Central memory CD8-positive, alpha-beta T cell (primary cell): ENCODE data around the gene NUP188.

Experiments used
- ATAC-seq: fragments of 150-1000 bp; cut with Tn5 transposase; replicated peaks from 2 replicates; pipeline ENCODE4 v1.10.0; 2022; ENCODE audit warnings: mild to moderate bottlenecking, moderate FRiP score, moderate number of reproducible peaks; ENCODE audit not compliant: poor library complexity, severe bottlenecking; ENCODE audit errors: extremely low read depth
- DNase-seq, 2 donors: peaks; one replicate each; pipeline ENCODE4 v3.0.0; 2021; ENCODE audit warnings: low spot score in 2 of 2
- H3K27ac Mint-ChIP-seq: one replicate; pipeline ENCODE4 v1.8.0; 2022; ENCODE audit warnings: low read depth, mild to moderate bottlenecking, moderate library complexity, mixed read lengths
- H3K27me3 Mint-ChIP-seq: one replicate; pipeline ENCODE4 v1.8.0; 2022; ENCODE audit warnings: mixed read lengths
- H3K36me3 Mint-ChIP-seq: one replicate; pipeline ENCODE4 v1.8.0; 2022; ENCODE audit warnings: mild to moderate bottlenecking, moderate library complexity, mixed read lengths; ENCODE audit not compliant: insufficient read depth
- H3K4me1 Mint-ChIP-seq: one replicate; pipeline ENCODE4 v1.8.0; 2022; ENCODE audit warnings: mixed read lengths
- H3K4me3 Mint-ChIP-seq: one replicate; pipeline ENCODE4 v1.8.0; 2022; ENCODE audit warnings: mild to moderate bottlenecking, moderate library complexity, mixed read lengths
- H3K9me3 Mint-ChIP-seq: one replicate; pipeline ENCODE4 v1.8.0; 2022; ENCODE audit warnings: mixed read lengths

The NUP188 gene

GRCh38 chr9:128947527-128948301 is at the start of gene NUP188, which contains the start of gene DOLK:
Gene NUP188 (plus strand): TSS chr9:128947699. CDS start chr9:128947720, 21 bp downstream.
Gene DOLK (minus strand): TSS chr9:128947603. CDS start chr9:128947303, 300 bp downstream.
- H3K9me3 Mint-ChIP-seq: no peaks in the 10 kb centered on the region
- ATAC-seq: peak; percentile 90
- peak; percentile 98 to 100 for DNase-seq
- peaks cover 30% of the 10 kb centered on the region for H3K4me1 Mint-ChIP-seq
- H3K27me3 Mint-ChIP-seq: no peaks in the 10 kb centered on the region
- peak within 1 kb of the TSS; percentile 95 for H3K27ac Mint-ChIP-seq
- H3K4me3 Mint-ChIP-seq: peak within 1 kb of the TSS; percentile 100
- peaks cover 38% of the 10 kb centered on the region for H3K36me3 Mint-ChIP-seq

GRCh38 chr9:128898382-128898781 is 49.1 kb upstream of the NUP188 start:
- Mint-ChIP-seq H3K36me3 (peaks cover 28% of the 10 kb centered on the region), H3K9me3 (no peaks in the 10 kb centered on the region), H3K4me3 (peak overlapping the region; percentile 59), H3K4me1 (peaks cover 67% of the 10 kb centered on the region), H3K27me3 (no peaks in the 10 kb centered on the region), H3K27ac (peak overlapping the region; percentile 86)
- ATAC-seq: no peak
- DNase-seq: no peak

- Mint-ChIP-seq H3K4me3 (peak overlapping the region; percentile 59), H3K36me3 (peaks cover 27% of the 10 kb centered on the region), H3K27ac (peak overlapping the region; percentile 86), H3K4me1 (peaks cover 65% of the 10 kb centered on the region), H3K27me3 (no peaks in the 10 kb centered on the region), H3K9me3 (no peaks in the 10 kb centered on the region)
- ATAC-seq: no peak
- no peak for DNase-seq
Measured at GRCh38 chr9:128898845-128899565, 48.5 kb upstream of the NUP188 start.

- H3K9me3 Mint-ChIP-seq: no peaks in the 10 kb centered on the region
- H3K36me3 Mint-ChIP-seq: peaks cover 28% of the 10 kb centered on the region
- peaks cover 62% of the 10 kb centered on the region for H3K4me1 Mint-ChIP-seq
- peak overlapping the region; percentile 33 for H3K27ac Mint-ChIP-seq
- DNase-seq (no peak), ATAC-seq (no peak)
- H3K4me3 Mint-ChIP-seq: peak overlapping the region; percentile 59
- H3K27me3 Mint-ChIP-seq: no peaks in the 10 kb centered on the region
Measured at GRCh38 chr9:128899566-128900322, 47.8 kb upstream of the NUP188 start.

- Mint-ChIP-seq H3K27ac (peak overlapping the region; percentile 96), H3K27me3 (no peaks in the 10 kb centered on the region), H3K4me3 (no peak overlapping the region), H3K36me3 (peaks cover 23% of the 10 kb centered on the region), H3K9me3 (no peaks in the 10 kb centered on the region), H3K4me1 (peaks cover 48% of the 10 kb centered on the region)
- no peak for ATAC-seq
- DNase-seq: no peak
Measured at GRCh38 chr9:128901379-128901778, 46.1 kb upstream of the NUP188 start.

- Mint-ChIP-seq H3K9me3 (no peaks in the 10 kb centered on the region), H3K27me3 (no peaks in the 10 kb centered on the region), H3K36me3 (peaks cover 23% of the 10 kb centered on the region), H3K4me1 (peaks cover 44% of the 10 kb centered on the region), H3K4me3 (peak overlapping the region; percentile 69), H3K27ac (peak overlapping the region; percentile 96)
- no peak for ATAC-seq
- no peak for DNase-seq
Measured at GRCh38 chr9:128901822-128902221, 45.7 kb upstream of the NUP188 start.

GRCh38 chr9:128902351-128903078 is 45.0 kb upstream of the NUP188 start:
- no peaks in the 10 kb centered on the region for H3K9me3 Mint-ChIP-seq
- H3K36me3 Mint-ChIP-seq: peaks cover 24% of the 10 kb centered on the region
- H3K27ac Mint-ChIP-seq: peak overlapping the region; percentile 96
- H3K4me3 Mint-ChIP-seq: peak overlapping the region; percentile 69
- H3K27me3 Mint-ChIP-seq: no peaks in the 10 kb centered on the region
- H3K4me1 Mint-ChIP-seq: peaks cover 44% of the 10 kb centered on the region
- ATAC-seq: peak; percentile 98
- peak; percentile 67 to 85 for DNase-seq

GRCh38 chr9:128903079-128903461 is 44.4 kb upstream of the NUP188 start:
- Mint-ChIP-seq H3K27me3 (no peaks in the 10 kb centered on the region), H3K27ac (peak overlapping the region; percentile 96), H3K4me1 (peaks cover 42% of the 10 kb centered on the region), H3K4me3 (peak overlapping the region; percentile 69), H3K9me3 (no peaks in the 10 kb centered on the region), H3K36me3 (peaks cover 22% of the 10 kb centered on the region)
- ATAC-seq (no peak), DNase-seq (no peak)

GRCh38 chr9:128903871-128904620 is 43.5 kb upstream of the NUP188 start:
- Mint-ChIP-seq H3K9me3 (no peaks in the 10 kb centered on the region), H3K4me3 (no peak overlapping the region), H3K4me1 (peaks cover 33% of the 10 kb centered on the region), H3K27me3 (no peaks in the 10 kb centered on the region), H3K27ac (peak overlapping the region; percentile 96), H3K36me3 (peaks cover 22% of the 10 kb centered on the region)
- ATAC-seq (no peak), DNase-seq (no peak)

- DNase-seq: no peak
- Mint-ChIP-seq H3K4me1 (peaks cover 25% of the 10 kb centered on the region), H3K36me3 (peaks cover 22% of the 10 kb centered on the region), H3K27ac (no peak overlapping the region), H3K4me3 (no peak overlapping the region), H3K27me3 (no peaks in the 10 kb centered on the region), H3K9me3 (no peaks in the 10 kb centered on the region)
- ATAC-seq: no peak
Measured at GRCh38 chr9:128905964-128906363, 41.5 kb upstream of the NUP188 start.

- H3K27me3 Mint-ChIP-seq: no peaks in the 10 kb centered on the region
- no peak for ATAC-seq
Measured at GRCh38 chr9:128906741-128907140, 40.8 kb upstream of the NUP188 start.

More at GRCh38 chr9:128906741-128907140, 40.8 kb upstream of the NUP188 start:
- Mint-ChIP-seq H3K27ac (peak overlapping the region; percentile 10), H3K9me3 (no peaks in the 10 kb centered on the region), H3K36me3 (peaks cover 22% of the 10 kb centered on the region), H3K4me1 (peaks cover 23% of the 10 kb centered on the region), H3K4me3 (no peak overlapping the region)
- no peak for DNase-seq
